ENCODE data around the gene FAM177A1.
"Not testable (repeated sequence)": the region's sequence is repeated elsewhere in the genome, so short reads cannot be mapped to it uniquely, and the experiment has no call there.

Gene FAM177A1

GRCh38 chr14:35065731-35066130 lies 19.7 kb downstream of the FAM177A1 start:
- not testable (repeated sequence) for DNase-seq

- no peak for DNase-seq
Observed at GRCh38 chr14:35068238-35069012, 22.4 kb downstream of the FAM177A1 start.

- DNase-seq, result no peak
Observed at GRCh38 chr14:35072226-35072625, 26.2 kb downstream of the FAM177A1 start.

- no peak for DNase-seq
Observed at GRCh38 chr14:35073486-35073885, 27.4 kb downstream of the FAM177A1 start.

GRCh38 chr14:35078082-35078481 lies 32.0 kb downstream of the FAM177A1 start:
- no peak for DNase-seq

- no peak for DNase-seq
Observed at GRCh38 chr14:35079742-35080141, 33.7 kb downstream of the FAM177A1 start.

- no peak for DNase-seq
Observed at GRCh38 chr14:35083530-35084150, 37.6 kb downstream of the FAM177A1 start.

- no peak for DNase-seq
Observed at GRCh38 chr14:35085441-35085840, 39.4 kb downstream of the FAM177A1 start.

- DNase-seq, result no peak
Observed at GRCh38 chr14:35088514-35088913, 42.4 kb downstream of the FAM177A1 start.

GRCh38 chr14:35094645-35095044 lies 48.6 kb downstream of the FAM177A1 start:
- DNase-seq, result not testable (repeated sequence)

- no peak for DNase-seq
Observed at GRCh38 chr14:35107866-35108265, 61.8 kb downstream of the FAM177A1 start.

GRCh38 chr14:35112641-35113040 lies 66.6 kb downstream of the FAM177A1 start:
- DNase-seq, result no peak

GRCh38 chr14:35113308-35113950 lies 67.4 kb downstream of the FAM177A1 start:
- no peak for DNase-seq

- peak; percentile 21 for DNase-seq
Observed at GRCh38 chr14:35114036-35114435, 68.0 kb downstream of the FAM177A1 start.

GRCh38 chr14:35116242-35116641 lies 70.2 kb downstream of the FAM177A1 start:
- DNase-seq, result no peak

- DNase-seq, result no peak
Observed at GRCh38 chr14:35117112-35117511, 71.0 kb downstream of the FAM177A1 start.

GRCh38 chr14:35121026-35121886 lies 75.2 kb downstream of the FAM177A1 start:
- peak; percentile 15 for DNase-seq

GRCh38 chr14:35121887-35122695 lies 76.0 kb downstream of the FAM177A1 start, which contains the start of the genes PPP2R3C and PRORP:
TSS of gene PPP2R3C (minus strand) at chr14:35121990. CDS start at chr14:35121959, 31 bp downstream.
TSS of gene PRORP (plus strand) at chr14:35122552. CDS start at chr14:35123246, 694 bp downstream.
- peak; percentile 91 for DNase-seq

- no peak for DNase-seq
Observed at GRCh38 chr14:35122696-35123387, 76.8 kb downstream of the FAM177A1 start.

- no peak for DNase-seq
Observed at GRCh38 chr14:35123388-35123703, 77.3 kb downstream of the FAM177A1 start.

GRCh38 chr14:35124127-35124526 lies 78.1 kb downstream of the FAM177A1 start:
- no peak for DNase-seq
